Measurements from ENCODE around the gene TARS3. TPM values are rescaled to one million over a fixed set of nuclear protein-coding genes. Genes with fewer than 3 reads are reported as not detected.

Gene TARS3
- total RNA-seq, 1 donor: 10.0 TPM

DNA sequence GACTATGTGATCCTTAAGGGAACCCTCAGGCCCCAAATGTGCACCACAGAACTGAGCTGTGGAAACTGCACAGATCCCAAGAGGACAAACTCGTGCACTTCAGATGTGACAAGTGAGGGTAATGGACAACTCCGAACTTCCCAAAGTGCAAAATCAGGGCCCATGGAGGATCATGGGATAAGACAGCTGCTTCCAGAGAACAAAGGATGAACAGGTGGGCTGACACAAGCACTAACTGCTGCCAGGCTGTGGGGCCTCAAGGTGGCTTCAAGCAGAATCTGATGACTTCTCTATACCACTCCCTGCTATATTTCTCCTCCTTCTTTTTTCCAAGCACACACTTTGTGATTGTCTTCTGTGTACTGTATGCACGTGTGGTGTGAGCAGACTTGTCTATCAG lies 5.4 kb downstream of the TARS3 start:
- H3K4me3 ChIP-seq (ENCODE audit: low read depth, low read length): no peak overlapping the region
- no peak for TF ChIP-seq CTCF (IDR thresholded peaks at IDR 0.05; ENCODE audit: insufficient read depth, low read length)
- no peak for DNase-seq (ENCODE audit: low read depth)

DNA sequence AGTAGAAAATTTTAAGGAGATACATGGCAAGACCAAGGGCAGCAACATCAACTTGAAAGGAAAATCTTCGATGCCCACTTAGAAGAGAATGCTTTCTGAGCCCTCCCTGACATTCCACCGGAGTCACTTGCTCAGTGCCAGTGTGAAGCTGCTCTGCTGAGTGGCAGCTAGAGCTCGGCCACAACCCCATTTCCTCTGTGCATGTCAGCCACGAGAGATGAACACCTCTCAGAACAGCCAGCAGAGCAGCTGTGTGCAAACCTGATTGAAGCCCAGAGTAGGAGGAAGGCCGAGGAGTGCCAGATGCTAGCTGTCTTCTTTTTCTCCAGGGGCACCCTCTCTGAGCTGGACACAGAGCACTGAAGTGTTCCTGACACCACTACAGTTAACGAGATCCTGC lies 12.2 kb downstream of the TARS3 start:
- H3K4me3 ChIP-seq (ENCODE audit: low read depth, low read length): no peak overlapping the region
- no peak for DNase-seq (ENCODE audit: low read depth)
- TF ChIP-seq CTCF (IDR thresholded peaks at IDR 0.05; ENCODE audit: insufficient read depth, low read length): no peak

GRCh38 chr15:101710806-101711205 lies 13.5 kb downstream of the TARS3 start:
- no peak overlapping the region for H3K4me3 ChIP-seq (ENCODE audit: low read depth, low read length)
- peak; percentile 8 for DNase-seq (ENCODE audit: low read depth)
- no peak for TF ChIP-seq CTCF (IDR thresholded peaks at IDR 0.05; ENCODE audit: insufficient read depth, low read length)

GRCh38 chr15:101709466-101709865 lies 14.8 kb downstream of the TARS3 start:
- DNase-seq (ENCODE audit: low read depth): no peak

DNA sequence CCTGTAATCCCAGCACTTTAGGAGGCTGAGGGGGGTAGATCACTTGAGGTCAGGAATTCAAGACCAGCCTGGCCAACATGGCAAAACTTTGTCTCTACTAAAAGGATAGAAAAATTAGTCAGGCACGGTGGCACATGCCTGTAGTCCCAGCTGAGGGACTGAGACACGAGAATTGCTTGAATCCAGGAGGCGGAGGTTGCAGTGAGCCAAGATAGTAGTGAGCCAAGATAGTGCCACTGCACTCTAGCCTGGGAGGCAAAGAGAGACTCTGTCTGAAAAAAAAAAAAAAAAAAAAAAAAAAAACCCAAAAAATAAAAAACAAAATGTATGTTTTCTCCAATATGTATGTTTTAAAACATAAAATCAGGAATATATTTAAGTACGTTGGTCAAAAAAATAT lies 16.3 kb downstream of the TARS3 start:
- no peak for DNase-seq (ENCODE audit: low read depth)
- TF ChIP-seq CTCF (IDR thresholded peaks at IDR 0.05; ENCODE audit: insufficient read depth, low read length): no peak

More at GRCh38 chr15:101709466-101709865, 14.8 kb downstream of the TARS3 start:
- no peak for TF ChIP-seq CTCF (IDR thresholded peaks at IDR 0.05; ENCODE audit: insufficient read depth, low read length)
- no peak overlapping the region for H3K4me3 ChIP-seq (ENCODE audit: low read depth, low read length)

GRCh38 chr15:101702077-101702476 lies 22.2 kb downstream of the TARS3 start:
- no peak for TF ChIP-seq CTCF (IDR thresholded peaks at IDR 0.05; ENCODE audit: insufficient read depth, low read length)
- no peak overlapping the region for H3K4me3 ChIP-seq (ENCODE audit: low read depth, low read length)
- DNase-seq (ENCODE audit: low read depth): no peak

More for the DNA sequence above, 16.3 kb downstream of the TARS3 start:
- no peak overlapping the region for H3K4me3 ChIP-seq (ENCODE audit: low read depth, low read length)

- no peak for DNase-seq (ENCODE audit: low read depth)
- TF ChIP-seq CTCF (IDR thresholded peaks at IDR 0.05; ENCODE audit: insufficient read depth, low read length): no peak
- H3K4me3 ChIP-seq (ENCODE audit: low read depth, low read length): no peak overlapping the region
Measured at GRCh38 chr15:101698314-101698713, 26.0 kb downstream of the TARS3 start.

Data from fibroblast of the aortic adventitia (primary cell).